ENCODE results near the gene PTPRR.

DNA sequence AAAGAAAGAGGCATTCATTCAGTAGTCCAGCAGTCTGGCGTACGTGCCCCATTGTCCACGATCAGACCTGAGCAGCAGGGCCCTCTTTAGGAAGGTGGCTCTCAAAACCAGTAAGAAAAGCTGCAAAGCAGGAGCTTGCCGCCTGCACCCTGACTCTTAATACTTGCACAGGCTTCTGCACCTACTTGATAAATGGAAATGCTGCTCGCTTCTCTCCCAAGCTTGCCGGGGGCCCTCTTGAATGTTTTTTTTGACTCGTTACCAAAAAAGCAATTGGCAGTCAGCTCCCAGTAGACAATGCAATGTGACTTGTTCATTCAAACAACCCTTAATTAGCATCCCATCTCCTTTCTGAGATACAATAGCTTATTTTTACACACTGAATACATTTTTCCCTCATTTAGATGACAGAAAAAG is 256.1 kb downstream of the PTPRR start:
- TF ChIP-seq, protein P1, sequence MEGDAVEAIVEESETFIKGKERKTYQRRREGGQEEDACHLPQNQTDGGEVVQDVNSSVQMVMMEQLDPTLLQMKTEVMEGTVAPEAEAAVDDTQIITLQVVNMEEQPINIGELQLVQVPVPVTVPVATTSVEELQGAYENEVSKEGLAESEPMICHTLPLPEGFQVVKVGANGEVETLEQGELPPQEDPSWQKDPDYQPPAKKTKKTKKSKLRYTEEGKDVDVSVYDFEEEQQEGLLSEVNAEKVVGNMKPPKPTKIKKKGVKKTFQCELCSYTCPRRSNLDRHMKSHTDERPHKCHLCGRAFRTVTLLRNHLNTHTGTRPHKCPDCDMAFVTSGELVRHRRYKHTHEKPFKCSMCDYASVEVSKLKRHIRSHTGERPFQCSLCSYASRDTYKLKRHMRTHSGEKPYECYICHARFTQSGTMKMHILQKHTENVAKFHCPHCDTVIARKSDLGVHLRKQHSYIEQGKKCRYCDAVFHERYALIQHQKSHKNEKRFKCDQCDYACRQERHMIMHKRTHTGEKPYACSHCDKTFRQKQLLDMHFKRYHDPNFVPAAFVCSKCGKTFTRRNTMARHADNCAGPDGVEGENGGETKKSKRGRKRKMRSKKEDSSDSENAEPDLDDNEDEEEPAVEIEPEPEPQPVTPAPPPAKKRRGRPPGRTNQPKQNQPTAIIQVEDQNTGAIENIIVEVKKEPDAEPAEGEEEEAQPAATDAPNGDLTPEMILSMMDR (IDR thresholded peaks at IDR 0.05; ENCODE audit: insufficient read depth, low read length, poor library complexity, severe bottlenecking), result no peak
- no peak for TF ChIP-seq EZH2phosphoT487 (conservative IDR thresholded peaks at IDR 0.05; ENCODE audit: low read length)

Measured in SU-DHL-6 (cell line).